Liver (tissue), 9 donors: ENCODE data around the gene TMEM45B. TPM values are rescaled to one million over a fixed set of nuclear protein-coding genes. Genes with fewer than 3 reads are reported as not detected.
"Not testable (repeated sequence)": the region's sequence is repeated elsewhere in the genome, so short reads cannot be mapped to it uniquely, and the experiment has no call there.

Source experiments
- DNase-seq: peaks from one replicate; pipeline ENCODE4 v3.0.0-alpha.2; 2017; ENCODE audit warnings: low spot score
- H3K27ac ChIP-seq, 2 donors: one replicate each; pipeline ENCODE4 v1.7.0; 2013; ENCODE audit warnings: inconsistent platforms in 2 of 2, low read length in 2 of 2, control low read depth in 1 of 2, low read depth in 1 of 2, mild to moderate bottlenecking in 1 of 2
- H3K27me3 ChIP-seq, 4 donors: one replicate each; pipeline versions ENCODE4 v1.6.1 to v1.7.0; 2013; ENCODE audit warnings: low read length in 3 of 4, inconsistent platforms in 1 of 4, mild to moderate bottlenecking in 1 of 4, moderate library complexity in 1 of 4; ENCODE audit not compliant: control insufficient read depth in 4 of 4, insufficient read depth in 4 of 4
- H3K36me3 ChIP-seq, 4 donors: one replicate each; pipeline versions ENCODE4 v1.6.1 to v1.7.0; 2013; ENCODE audit warnings: low read length in 3 of 4, mild to moderate bottlenecking in 3 of 4, low read depth in 1 of 4, moderate library complexity in 1 of 4; ENCODE audit not compliant: control insufficient read depth in 4 of 4, insufficient read depth in 3 of 4
- H3K4me1 ChIP-seq, 4 donors: one replicate each; pipeline versions ENCODE4 v1.6.1 to v1.7.0; 2013; ENCODE audit warnings: low read length in 3 of 4, mild to moderate bottlenecking in 3 of 4, moderate library complexity in 1 of 4; ENCODE audit not compliant: control insufficient read depth in 4 of 4, insufficient read depth in 4 of 4
- H3K4me3 ChIP-seq, 3 donors: one replicate each; pipeline versions ENCODE4 v1.6.1 to v1.7.0; 2013; ENCODE audit warnings: low read length in 3 of 3, control low read depth in 1 of 3, low read depth in 1 of 3, mild to moderate bottlenecking in 1 of 3
- H3K9ac ChIP-seq, 2 donors: one replicate each; pipeline ENCODE4 v1.7.0; 2013; ENCODE audit warnings: low read length in 2 of 2, mild to moderate bottlenecking in 2 of 2, moderate library complexity in 2 of 2, control low read depth in 1 of 2, low read depth in 1 of 2
- H3K9me3 ChIP-seq, 4 donors: one replicate each; pipeline versions ENCODE4 v1.6.1 to v1.7.0; 2013; ENCODE audit warnings: low read length in 3 of 4; ENCODE audit not compliant: control insufficient read depth in 4 of 4
- FOXA1 ChIP-seq: IDR thresholded peaks from 2 replicates; pipeline ENCODE4 v1.6.1; 2016; ENCODE audit warnings: antibody characterized with exemption
- FOXA2 ChIP-seq: IDR thresholded peaks from 2 replicates; pipeline ENCODE4 v1.6.1; 2016; ENCODE audit warnings: antibody characterized with exemption
- GABPA ChIP-seq, 2 donors: IDR thresholded peaks in 1 of 2; conservative IDR thresholded peaks in 1 of 2; 2 replicates each; pipeline ENCODE4 v1.6.1; 2016; ENCODE audit warnings: antibody characterized with exemption in 2 of 2, mild to moderate bottlenecking in 1 of 2, moderate library complexity in 1 of 2
- HNF4A ChIP-seq, 2 donors: conservative IDR thresholded peaks; 2 replicates each; pipeline ENCODE4 v1.6.1; 2016; ENCODE audit warnings: antibody characterized with exemption in 2 of 2, mild to moderate bottlenecking in 2 of 2
- NR2F2 ChIP-seq: IDR thresholded peaks from 2 replicates; pipeline ENCODE4 v1.6.1; 2016; ENCODE audit warnings: antibody characterized with exemption
- RAD21 ChIP-seq, 2 donors: IDR thresholded peaks; 2 replicates each; pipeline ENCODE4 v1.6.1; 2016; ENCODE audit warnings: antibody characterized with exemption in 2 of 2, mild to moderate bottlenecking in 2 of 2
- RXRA ChIP-seq, 2 donors: IDR thresholded peaks; 2 replicates each; pipeline ENCODE4 v1.6.1; 2017 to 2018; ENCODE audit warnings: antibody characterized with exemption in 2 of 2, mild to moderate bottlenecking in 1 of 2
- SP1 ChIP-seq: IDR thresholded peaks from 2 replicates; pipeline ENCODE4 v1.6.1; 2018; ENCODE audit warnings: antibody characterized with exemption, mild to moderate bottlenecking
- TAF1 ChIP-seq: conservative IDR thresholded peaks from 2 replicates; pipeline ENCODE4 v1.6.1; 2016; ENCODE audit warnings: antibody characterized with exemption, mild to moderate bottlenecking
- YY1 ChIP-seq: IDR thresholded peaks from 2 replicates; pipeline ENCODE4 v1.6.1; 2016; ENCODE audit warnings: antibody characterized with exemption, mild to moderate bottlenecking
- WGBS: extraction: QIAGEN DNeasy Blood & Tissue Kit; methylation state at CpG from one replicate; pipeline ENCODE4 v1.1.7; 2013; 5-methylcytosine and 5-hydroxymethylcytosine counted together
- polyA plus RNA-seq, 2 donors: library from polyadenylated mRNA; stranded (reverse) in 1 of 2; unstranded in 1 of 2; fragments of 200-250 nt in 1 of 2; fragments of >200 nt in 1 of 2; fragmentation: Nextera tagmentation in 1 of 2; extraction: Ambion mirVana in 1 of 2; gene quantifications; one replicate each; pipeline versions ENCODE4 v1.2.1 to v1.2.3, GENCODE V29; 2013 to 2015
- total RNA-seq, 2 donors: library from RNA; depleted of rRNA; stranded (reverse); fragments of >200 nt; gene quantifications; one replicate each; pipeline ENCODE4 v1.2.3, GENCODE V29; 2014
- TF ChIP-seq, protein P1 (sequence below): IDR thresholded peaks from 2 replicates; pipeline ENCODE4 v1.6.1; 2016; ENCODE audit warnings: antibody characterized with exemption
- TF ChIP-seq, protein P2 (sequence below): IDR thresholded peaks from 2 replicates; pipeline ENCODE4 v1.6.1; 2016; ENCODE audit warnings: antibody characterized with exemption
- TF ChIP-seq, protein P3 (sequence below): IDR thresholded peaks from 2 replicates; pipeline ENCODE4 v1.6.1; 2016; ENCODE audit warnings: antibody characterized with exemption
- TF ChIP-seq, protein P4 (sequence below): fragments of 150-350 bp; IDR thresholded peaks from 2 replicates; pipeline ENCODE4 v1.5.1; 2017; ENCODE audit warnings: improper control_type of control experiment, low read depth, low read length; ENCODE audit not compliant: missing input control
- TF ChIP-seq, protein P5 (sequence below): IDR thresholded peaks from 2 replicates; pipeline ENCODE4 v1.6.1; 2016; ENCODE audit warnings: antibody characterized with exemption, mild to moderate bottlenecking
- donor health status: healthy.
- donor health status: healthy.
- donor health status: healthy.
- donor health status: healthy.
- donor health status: healthy.

Gene TMEM45B
- total and polyA plus RNA-seq, 4 donors, result 5.5 to 23.7 (median 6.7) TPM

DNA sequence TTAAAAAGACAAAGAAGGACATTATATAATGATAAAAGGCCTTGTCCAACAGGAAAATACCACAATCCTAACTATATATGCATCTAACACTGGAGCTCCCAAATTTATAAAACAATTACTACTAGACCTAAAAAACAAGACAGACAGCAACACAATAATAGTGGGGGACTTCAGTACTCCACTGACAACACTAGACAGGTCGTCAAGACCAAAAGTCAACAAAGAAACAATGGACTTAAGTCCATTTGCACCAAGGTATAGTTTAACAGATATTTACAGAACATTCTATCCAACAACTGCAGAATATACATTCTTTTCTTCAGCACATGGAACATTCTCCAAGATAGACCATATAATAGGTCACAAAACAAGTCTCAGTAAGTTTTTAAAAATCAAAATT, 15.5 kb upstream of the TMEM45B start:
- not testable (repeated sequence) for H3K27me3 ChIP-seq, DNase-seq, H3K9ac ChIP-seq, H3K4me1 ChIP-seq, H3K9me3 ChIP-seq, H3K36me3 ChIP-seq, H3K27ac ChIP-seq, H3K4me3 ChIP-seq
- 49% methylated on average over 1 of the region's 1 CpG for WGBS

DNA sequence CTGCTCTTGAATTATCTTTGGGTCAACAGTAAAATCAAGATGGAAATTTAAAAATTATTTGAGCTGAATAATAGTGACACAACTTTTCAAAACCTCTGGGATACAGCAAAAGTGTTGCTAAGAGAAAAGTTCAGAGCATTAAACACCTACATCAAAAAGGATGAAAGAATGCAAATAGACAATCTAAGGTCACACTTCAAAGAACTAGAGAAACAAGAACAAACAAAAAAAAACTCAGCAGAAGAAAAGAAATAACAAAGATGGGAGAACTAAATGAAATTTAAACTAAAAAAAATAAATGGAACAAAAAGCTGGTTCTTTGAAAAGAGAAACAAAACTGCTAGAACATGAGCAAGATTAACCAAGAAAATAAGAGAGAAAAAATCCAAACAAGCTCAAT, 15.0 kb upstream of the TMEM45B start:
- no peak for TF ChIP-seq FOXA2
- TF ChIP-seq GABPA (IDR thresholded peaks at IDR 0.05 in 1 of 2, conservative IDR thresholded peaks at IDR 0.05 in 1 of 2), result no peak
- TF ChIP-seq, protein P1, sequence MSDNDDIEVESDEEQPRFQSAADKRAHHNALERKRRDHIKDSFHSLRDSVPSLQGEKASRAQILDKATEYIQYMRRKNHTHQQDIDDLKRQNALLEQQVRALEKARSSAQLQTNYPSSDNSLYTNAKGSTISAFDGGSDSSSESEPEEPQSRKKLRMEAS, result no peak
- TF ChIP-seq HNF4A (conservative IDR thresholded peaks at IDR 0.05), result no peak
- TF ChIP-seq, protein P2, sequence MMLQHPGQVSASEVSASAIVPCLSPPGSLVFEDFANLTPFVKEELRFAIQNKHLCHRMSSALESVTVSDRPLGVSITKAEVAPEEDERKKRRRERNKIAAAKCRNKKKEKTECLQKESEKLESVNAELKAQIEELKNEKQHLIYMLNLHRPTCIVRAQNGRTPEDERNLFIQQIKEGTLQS, result no peak
- no peak for TF ChIP-seq RAD21 (IDR thresholded peaks at IDR 0.05)
- no peak for TF ChIP-seq YY1
- no peak for TF ChIP-seq NR2F2
- no peak for TF ChIP-seq SP1
- TF ChIP-seq, protein P3, sequence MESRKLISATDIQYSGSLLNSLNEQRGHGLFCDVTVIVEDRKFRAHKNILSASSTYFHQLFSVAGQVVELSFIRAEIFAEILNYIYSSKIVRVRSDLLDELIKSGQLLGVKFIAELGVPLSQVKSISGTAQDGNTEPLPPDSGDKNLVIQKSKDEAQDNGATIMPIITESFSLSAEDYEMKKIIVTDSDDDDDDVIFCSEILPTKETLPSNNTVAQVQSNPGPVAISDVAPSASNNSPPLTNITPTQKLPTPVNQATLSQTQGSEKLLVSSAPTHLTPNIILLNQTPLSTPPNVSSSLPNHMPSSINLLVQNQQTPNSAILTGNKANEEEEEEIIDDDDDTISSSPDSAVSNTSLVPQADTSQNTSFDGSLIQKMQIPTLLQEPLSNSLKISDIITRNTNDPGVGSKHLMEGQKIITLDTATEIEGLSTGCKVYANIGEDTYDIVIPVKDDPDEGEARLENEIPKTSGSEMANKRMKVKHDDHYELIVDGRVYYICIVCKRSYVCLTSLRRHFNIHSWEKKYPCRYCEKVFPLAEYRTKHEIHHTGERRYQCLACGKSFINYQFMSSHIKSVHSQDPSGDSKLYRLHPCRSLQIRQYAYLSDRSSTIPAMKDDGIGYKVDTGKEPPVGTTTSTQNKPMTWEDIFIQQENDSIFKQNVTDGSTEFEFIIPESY, result no peak
- no peak for TF ChIP-seq FOXA1
- TF ChIP-seq, protein P4, sequence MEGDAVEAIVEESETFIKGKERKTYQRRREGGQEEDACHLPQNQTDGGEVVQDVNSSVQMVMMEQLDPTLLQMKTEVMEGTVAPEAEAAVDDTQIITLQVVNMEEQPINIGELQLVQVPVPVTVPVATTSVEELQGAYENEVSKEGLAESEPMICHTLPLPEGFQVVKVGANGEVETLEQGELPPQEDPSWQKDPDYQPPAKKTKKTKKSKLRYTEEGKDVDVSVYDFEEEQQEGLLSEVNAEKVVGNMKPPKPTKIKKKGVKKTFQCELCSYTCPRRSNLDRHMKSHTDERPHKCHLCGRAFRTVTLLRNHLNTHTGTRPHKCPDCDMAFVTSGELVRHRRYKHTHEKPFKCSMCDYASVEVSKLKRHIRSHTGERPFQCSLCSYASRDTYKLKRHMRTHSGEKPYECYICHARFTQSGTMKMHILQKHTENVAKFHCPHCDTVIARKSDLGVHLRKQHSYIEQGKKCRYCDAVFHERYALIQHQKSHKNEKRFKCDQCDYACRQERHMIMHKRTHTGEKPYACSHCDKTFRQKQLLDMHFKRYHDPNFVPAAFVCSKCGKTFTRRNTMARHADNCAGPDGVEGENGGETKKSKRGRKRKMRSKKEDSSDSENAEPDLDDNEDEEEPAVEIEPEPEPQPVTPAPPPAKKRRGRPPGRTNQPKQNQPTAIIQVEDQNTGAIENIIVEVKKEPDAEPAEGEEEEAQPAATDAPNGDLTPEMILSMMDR, result no peak
- TF ChIP-seq TAF1, result no peak
- no peak overlapping the region for H3K9ac ChIP-seq
- H3K4me3 ChIP-seq, result no peak overlapping the region
- peaks cover 0 to 2% (median 0%) of the 10 kb centered on the region in 4 donors for H3K27me3 ChIP-seq
- no peak overlapping the region for H3K27ac ChIP-seq
- H3K36me3 ChIP-seq, result no peaks in the 10 kb centered on the region
- DNase-seq, result no peak
- no peaks in the 10 kb centered on the region for H3K4me1 ChIP-seq
- no peaks in the 10 kb centered on the region for H3K9me3 ChIP-seq

DNA sequence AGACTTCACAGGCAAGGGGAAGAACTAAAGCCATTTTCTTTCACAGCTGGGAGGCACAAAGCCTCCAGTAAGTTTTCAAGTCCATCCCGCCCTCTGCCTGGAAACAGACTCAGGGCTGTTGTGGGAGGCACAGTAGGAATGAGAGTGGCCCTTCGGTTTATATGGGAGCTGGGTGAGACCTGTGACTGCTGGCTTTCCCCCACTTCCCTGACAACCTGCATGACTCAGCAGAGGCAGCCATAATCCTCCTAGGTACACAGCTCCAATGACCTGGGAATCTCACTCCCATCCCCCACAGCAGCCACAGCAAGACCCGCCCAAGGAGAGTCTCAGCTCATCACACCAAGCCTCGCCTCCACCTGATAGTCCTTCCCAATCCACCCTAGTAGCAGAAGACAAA, 12.1 kb upstream of the TMEM45B start:
- DNase-seq, result no peak
- 85% methylated on average over 4 of the region's 4 CpGs for WGBS
- Histone ChIP-seq H3K36me3 (no peaks in the 10 kb centered on the region), H3K27me3 (peaks cover 0 to 2% (median 0%) of the 10 kb centered on the region in 4 donors), H3K9ac (no peak overlapping the region), H3K4me1 (no peaks in the 10 kb centered on the region), H3K9me3 (no peaks in the 10 kb centered on the region), H3K4me3 (no peak overlapping the region), H3K27ac (no peak overlapping the region)
- TF ChIP-seq, protein P4, result no peak
- TF ChIP-seq, protein P2, result no peak
- no peak for TF ChIP-seq RXRA (IDR thresholded peaks at IDR 0.05)
- TF ChIP-seq, protein P3, result no peak
- TF ChIP-seq NR2F2, result no peak
- TF ChIP-seq, protein P5, sequence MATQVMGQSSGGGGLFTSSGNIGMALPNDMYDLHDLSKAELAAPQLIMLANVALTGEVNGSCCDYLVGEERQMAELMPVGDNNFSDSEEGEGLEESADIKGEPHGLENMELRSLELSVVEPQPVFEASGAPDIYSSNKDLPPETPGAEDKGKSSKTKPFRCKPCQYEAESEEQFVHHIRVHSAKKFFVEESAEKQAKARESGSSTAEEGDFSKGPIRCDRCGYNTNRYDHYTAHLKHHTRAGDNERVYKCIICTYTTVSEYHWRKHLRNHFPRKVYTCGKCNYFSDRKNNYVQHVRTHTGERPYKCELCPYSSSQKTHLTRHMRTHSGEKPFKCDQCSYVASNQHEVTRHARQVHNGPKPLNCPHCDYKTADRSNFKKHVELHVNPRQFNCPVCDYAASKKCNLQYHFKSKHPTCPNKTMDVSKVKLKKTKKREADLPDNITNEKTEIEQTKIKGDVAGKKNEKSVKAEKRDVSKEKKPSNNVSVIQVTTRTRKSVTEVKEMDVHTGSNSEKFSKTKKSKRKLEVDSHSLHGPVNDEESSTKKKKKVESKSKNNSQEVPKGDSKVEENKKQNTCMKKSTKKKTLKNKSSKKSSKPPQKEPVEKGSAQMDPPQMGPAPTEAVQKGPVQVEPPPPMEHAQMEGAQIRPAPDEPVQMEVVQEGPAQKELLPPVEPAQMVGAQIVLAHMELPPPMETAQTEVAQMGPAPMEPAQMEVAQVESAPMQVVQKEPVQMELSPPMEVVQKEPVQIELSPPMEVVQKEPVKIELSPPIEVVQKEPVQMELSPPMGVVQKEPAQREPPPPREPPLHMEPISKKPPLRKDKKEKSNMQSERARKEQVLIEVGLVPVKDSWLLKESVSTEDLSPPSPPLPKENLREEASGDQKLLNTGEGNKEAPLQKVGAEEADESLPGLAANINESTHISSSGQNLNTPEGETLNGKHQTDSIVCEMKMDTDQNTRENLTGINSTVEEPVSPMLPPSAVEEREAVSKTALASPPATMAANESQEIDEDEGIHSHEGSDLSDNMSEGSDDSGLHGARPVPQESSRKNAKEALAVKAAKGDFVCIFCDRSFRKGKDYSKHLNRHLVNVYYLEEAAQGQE, result no peak
